Activated T-helper 2 cell treated with anti-CD3 and anti-CD28 coated beads, Interferon-gamma antibody, Interleukin-2, Interleukin-4, amounts not matched to agents 10 μg/mL and 5 μg/mL and 100 μg/mL, durations not matched to agents 14 hours and 24 hours and 36 hours (primary cell): ENCODE measurements around the gene TTLL6. TPM values are rescaled to one million over a fixed set of nuclear protein-coding genes. Genes with fewer than 3 reads are reported as not detected.

Source experiments
- DNase-seq: peaks from one replicate; pipeline ENCODE4 v3.0.0; 2021; ENCODE audit warnings: low spot score
- H3K27ac Mint-ChIP-seq: one replicate; pipeline ENCODE4 v1.8.0; 2021; ENCODE audit warnings: mixed read lengths
- H3K27me3 Mint-ChIP-seq: one replicate; pipeline ENCODE4 v1.8.0; 2021; ENCODE audit warnings: low read depth, mixed read lengths
- H3K36me3 Mint-ChIP-seq: one replicate; pipeline ENCODE4 v1.8.0; 2021; ENCODE audit warnings: low read depth, mixed read lengths
- H3K4me1 Mint-ChIP-seq: one replicate; pipeline ENCODE4 v1.8.0; 2021; ENCODE audit warnings: low read depth, mixed read lengths
- H3K4me3 Mint-ChIP-seq: one replicate; pipeline ENCODE4 v1.8.0; 2021; ENCODE audit warnings: low read depth, mild to moderate bottlenecking, moderate library complexity, mixed read lengths
- H3K9me3 Mint-ChIP-seq: one replicate; pipeline ENCODE4 v1.8.0; 2021; ENCODE audit warnings: mixed read lengths
- intact Hi-C: fragments of 100-400 bp; cut with micrococcal nuclease; formaldehyde crosslinking; loops from one replicate; pipeline ENCODE4 v1.15.1; 2023
- total RNA-seq: library from RNA; stranded (reverse); gene quantifications from 2 replicates; pipeline ENCODE4 v1.2.3, GENCODE V29; 2022

TTLL6 gene
- total RNA-seq, 1 donor from 2014 or later: not detected

DNA sequence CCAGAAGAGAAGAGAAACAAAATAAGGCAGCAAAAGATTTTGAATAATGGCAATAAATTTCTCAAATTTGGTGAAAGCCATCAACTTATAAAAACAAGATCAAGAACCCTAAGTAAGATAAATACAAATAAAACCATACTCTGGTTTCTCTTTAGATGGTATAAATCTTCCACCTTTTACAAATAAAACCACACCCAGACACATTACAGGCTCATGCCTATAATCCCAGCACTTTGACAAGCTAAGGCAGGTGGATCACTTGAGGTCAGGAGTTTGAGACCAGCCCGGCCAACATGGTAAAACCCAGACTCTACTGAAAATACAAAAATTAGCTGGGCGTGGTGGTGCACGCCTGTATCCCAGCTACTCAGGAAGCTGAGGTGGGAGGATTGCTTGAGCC, 43.8 kb downstream of the TTLL6 start:
- Mint-ChIP-seq H3K27me3 (peaks cover 27% of the 10 kb centered on the region), H3K27ac (no peak overlapping the region), H3K36me3 (no peaks in the 10 kb centered on the region), H3K4me3 (no peak overlapping the region), H3K9me3 (no peaks in the 10 kb centered on the region), H3K4me1 (peaks cover 3% of the 10 kb centered on the region)
- intact Hi-C loops: no loop called here
- no peak for DNase-seq

DNA sequence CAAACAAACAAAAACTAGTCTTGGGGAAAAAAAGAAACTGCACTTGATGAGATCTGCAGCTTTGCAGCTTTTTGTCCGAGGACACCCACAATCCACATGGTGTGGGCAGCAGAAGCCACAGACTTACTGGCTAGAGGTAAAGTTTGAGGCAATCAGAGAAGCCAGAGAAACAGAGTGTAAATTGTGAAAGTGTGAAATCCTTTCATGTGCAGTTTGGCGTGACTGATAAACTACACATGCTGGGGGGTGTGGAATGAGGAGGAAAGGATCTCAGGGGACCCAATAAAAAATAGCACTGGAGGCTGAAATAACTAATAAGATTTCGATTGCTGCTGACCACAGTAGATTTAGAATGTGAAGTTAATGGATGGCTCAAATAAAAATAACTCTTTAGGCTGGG, 46.1 kb downstream of the TTLL6 start:
- Mint-ChIP-seq H3K27ac (no peak overlapping the region), H3K27me3 (peaks cover 32% of the 10 kb centered on the region), H3K36me3 (no peaks in the 10 kb centered on the region), H3K4me3 (no peak overlapping the region), H3K4me1 (peaks cover 3% of the 10 kb centered on the region), H3K9me3 (no peaks in the 10 kb centered on the region)
- no peak for DNase-seq
- intact Hi-C loops: no loop called here

DNA sequence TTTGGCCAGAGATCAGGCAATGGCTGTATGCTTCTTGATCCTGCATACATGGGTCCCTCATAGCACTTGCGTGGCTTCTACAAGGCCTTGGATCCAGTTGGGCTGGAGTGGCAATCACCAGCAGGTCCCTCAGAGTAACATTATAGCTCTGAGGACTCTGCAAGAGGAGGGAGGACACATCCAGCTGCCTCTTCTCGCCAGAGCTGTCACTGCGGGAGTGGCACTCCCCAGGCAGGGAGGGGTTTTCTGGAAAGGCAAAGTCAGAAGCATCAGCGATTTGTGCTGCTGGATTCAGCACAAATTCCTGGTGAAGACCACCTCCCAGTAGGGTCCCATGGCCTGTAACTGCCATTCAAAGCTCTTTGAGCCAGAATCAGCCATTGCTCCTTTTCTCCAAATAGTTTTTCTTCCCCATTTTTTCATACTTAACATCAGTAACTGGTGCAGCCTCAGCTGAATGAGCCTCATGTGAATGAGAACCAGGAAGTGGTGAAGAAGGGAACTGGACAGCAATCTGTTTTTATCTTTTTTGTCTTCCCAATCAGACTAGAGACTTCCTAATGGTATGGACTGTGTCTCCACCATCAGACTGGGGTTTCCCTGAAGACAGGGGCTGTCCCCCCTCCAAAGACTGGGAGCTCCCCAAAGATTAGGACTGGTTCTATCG, 47.9 kb downstream of the TTLL6 start:
- DNase-seq: no peak
- Mint-ChIP-seq H3K4me1 (peaks cover 3% of the 10 kb centered on the region), H3K27ac (no peak overlapping the region), H3K9me3 (no peaks in the 10 kb centered on the region), H3K27me3 (peaks cover 31% of the 10 kb centered on the region), H3K36me3 (no peaks in the 10 kb centered on the region), H3K4me3 (no peak overlapping the region)
- intact Hi-C loops: no loop called here

DNA sequence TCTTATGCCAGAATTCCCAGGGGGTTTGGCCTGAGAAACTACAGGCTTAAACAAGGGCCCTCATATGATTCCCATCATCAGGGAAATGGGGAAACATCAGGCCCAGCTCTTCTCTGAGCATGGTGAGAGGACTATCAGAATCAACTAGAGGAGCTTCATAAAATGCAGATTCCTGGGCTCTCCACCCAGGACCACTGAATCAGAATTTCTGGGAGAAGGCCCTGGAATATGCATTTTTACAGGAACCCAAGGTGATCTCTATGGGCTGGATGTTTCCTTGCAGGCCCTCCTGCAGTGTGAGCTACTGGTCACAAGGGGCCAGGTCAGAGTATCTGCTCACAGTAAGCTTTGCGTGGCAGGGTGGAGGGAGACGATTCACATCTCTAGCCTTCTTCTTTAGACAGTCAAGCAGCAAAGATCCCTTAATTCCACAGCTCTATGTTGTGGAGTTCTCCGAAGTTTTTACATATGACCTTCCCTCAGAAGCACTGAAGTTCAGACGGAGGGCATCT, 49.7 kb downstream of the TTLL6 start:
- intact Hi-C loops: no loop called here
- no peak for DNase-seq
- peaks cover 3% of the 10 kb centered on the region for H3K4me1 Mint-ChIP-seq
- H3K4me3 Mint-ChIP-seq: no peak overlapping the region
- H3K27me3 Mint-ChIP-seq: peaks cover 38% of the 10 kb centered on the region
- no peak overlapping the region for H3K27ac Mint-ChIP-seq
- H3K36me3 Mint-ChIP-seq: no peaks in the 10 kb centered on the region
- no peaks in the 10 kb centered on the region for H3K9me3 Mint-ChIP-seq

DNA sequence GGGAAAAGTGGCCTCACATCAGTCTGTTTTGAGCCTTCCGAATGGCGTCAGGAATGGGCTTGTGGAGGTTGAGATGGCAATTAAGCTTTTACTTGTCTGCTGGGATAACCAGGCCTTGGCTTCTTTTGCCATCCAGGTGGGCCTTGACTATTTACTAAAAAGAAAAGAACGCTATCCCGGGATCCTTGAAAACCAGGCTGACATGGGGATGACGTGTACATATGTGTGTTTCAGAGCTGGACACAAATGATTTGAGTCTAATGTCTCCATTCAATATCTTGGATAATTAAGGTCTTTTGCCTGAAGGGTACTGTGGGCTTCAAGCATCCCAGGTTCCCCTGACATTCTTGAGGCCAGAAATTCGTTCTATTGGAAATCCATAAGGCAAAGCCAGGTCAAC, 55.9 kb downstream of the TTLL6 start:
- H3K9me3 Mint-ChIP-seq: no peaks in the 10 kb centered on the region
- H3K36me3 Mint-ChIP-seq: no peaks in the 10 kb centered on the region
- no peaks in the 10 kb centered on the region for H3K4me1 Mint-ChIP-seq
- no peak for DNase-seq
- H3K4me3 Mint-ChIP-seq: no peak overlapping the region
- H3K27me3 Mint-ChIP-seq: peaks cover 56% of the 10 kb centered on the region
- intact Hi-C loops: no loop called here
- H3K27ac Mint-ChIP-seq: no peak overlapping the region

DNA sequence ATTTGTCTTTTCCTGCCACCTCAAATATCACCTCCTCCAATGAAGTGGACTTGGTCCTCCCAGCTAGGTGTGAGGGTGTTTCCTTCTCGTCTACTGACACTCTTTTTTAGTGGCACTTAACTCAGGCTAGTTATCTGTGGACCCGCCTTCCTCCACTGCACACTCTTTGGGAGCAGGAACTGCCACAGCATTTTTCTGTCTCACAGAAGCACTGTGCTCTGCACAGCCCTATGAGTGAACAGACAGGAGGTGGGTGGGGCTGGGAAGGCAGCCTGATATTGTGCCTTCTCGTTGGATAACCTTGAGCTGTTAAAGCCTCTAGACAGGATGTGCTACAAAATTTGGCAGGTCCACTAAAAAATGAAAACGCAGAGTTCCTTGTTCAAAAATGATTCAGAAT, 56.6 kb downstream of the TTLL6 start:
- Mint-ChIP-seq H3K27ac (no peak overlapping the region), H3K4me1 (no peaks in the 10 kb centered on the region), H3K27me3 (peaks cover 63% of the 10 kb centered on the region), H3K9me3 (no peaks in the 10 kb centered on the region), H3K4me3 (no peak overlapping the region), H3K36me3 (no peaks in the 10 kb centered on the region)
- intact Hi-C loops: no loop called here
- no peak for DNase-seq

DNA sequence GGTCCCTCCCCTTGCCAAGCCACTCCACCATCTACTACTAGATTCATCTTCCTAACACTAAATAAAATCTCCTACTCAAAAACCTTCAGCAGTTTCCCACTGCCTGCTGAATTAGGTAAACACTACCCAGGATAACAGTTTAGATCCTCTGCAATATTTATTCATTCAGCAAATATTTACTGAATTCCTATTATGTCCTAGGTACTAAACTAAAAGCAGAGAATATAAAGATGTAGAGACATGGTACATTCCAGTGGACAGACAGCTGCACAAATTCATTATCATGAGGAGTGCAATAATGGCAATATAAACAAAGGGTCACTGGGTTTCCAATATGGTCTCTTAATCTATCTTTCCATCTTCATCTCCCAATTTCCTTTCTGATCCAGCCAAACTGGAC, 57.7 kb downstream of the TTLL6 start:
- no peak overlapping the region for H3K27ac Mint-ChIP-seq
- DNase-seq: no peak
- no peaks in the 10 kb centered on the region for H3K36me3 Mint-ChIP-seq
- peaks cover 67% of the 10 kb centered on the region for H3K27me3 Mint-ChIP-seq
- H3K4me1 Mint-ChIP-seq: no peaks in the 10 kb centered on the region
- H3K9me3 Mint-ChIP-seq: no peaks in the 10 kb centered on the region
- intact Hi-C loops: no loop called here
- H3K4me3 Mint-ChIP-seq: no peak overlapping the region

DNA sequence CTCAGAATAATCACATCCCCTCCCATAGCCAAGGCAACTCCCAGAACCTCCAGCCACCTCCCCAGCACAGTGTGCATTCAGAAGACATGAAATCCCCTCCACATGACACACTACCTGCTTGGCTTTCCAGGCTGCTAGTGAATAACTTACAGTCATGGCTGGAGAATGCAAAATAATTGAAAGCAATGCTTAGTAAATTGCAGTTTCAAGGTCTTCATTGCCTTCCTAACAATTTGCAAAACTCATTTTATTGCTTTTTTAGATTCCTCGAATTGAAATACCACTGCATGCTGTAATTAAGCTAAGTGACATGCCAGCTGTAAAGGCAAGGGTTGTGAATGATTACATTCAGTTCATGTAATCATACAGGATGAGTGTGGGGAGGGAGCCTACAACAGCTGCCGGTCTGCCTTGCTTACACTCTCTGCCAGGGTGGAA, 59.5 kb downstream of the TTLL6 start:
- no peaks in the 10 kb centered on the region for H3K36me3 Mint-ChIP-seq
- intact Hi-C loops: no loop called here
- no peaks in the 10 kb centered on the region for H3K4me1 Mint-ChIP-seq
- no peak overlapping the region for H3K27ac Mint-ChIP-seq
- peaks cover 74% of the 10 kb centered on the region for H3K27me3 Mint-ChIP-seq
- H3K9me3 Mint-ChIP-seq: no peaks in the 10 kb centered on the region
- DNase-seq: no peak
- H3K4me3 Mint-ChIP-seq: no peak overlapping the region

DNA sequence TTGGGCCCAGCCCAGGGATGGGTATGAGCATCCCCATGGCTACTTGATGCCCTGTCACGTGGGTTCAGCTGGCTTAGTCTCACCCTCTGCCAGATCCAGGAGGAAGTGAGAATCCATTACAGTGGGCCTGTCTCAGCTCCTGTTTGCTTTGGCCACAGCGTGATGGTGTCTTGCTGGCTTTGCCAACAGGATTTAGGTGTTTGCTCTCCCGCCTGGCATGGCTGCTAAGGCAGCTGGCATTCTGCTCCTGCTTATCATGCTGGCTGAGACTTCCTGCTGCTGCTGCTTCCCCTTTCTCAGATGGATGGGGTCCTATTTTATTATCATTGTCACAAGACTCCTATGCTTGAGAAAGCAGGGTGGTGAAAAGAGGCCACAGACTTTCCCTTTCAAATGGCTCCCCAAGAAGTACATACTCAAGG, 60.2 kb downstream of the TTLL6 start:
- no peak overlapping the region for H3K4me3 Mint-ChIP-seq
- no peaks in the 10 kb centered on the region for H3K4me1 Mint-ChIP-seq
- no peak for DNase-seq
- H3K27me3 Mint-ChIP-seq: peaks cover 75% of the 10 kb centered on the region
- no peaks in the 10 kb centered on the region for H3K36me3 Mint-ChIP-seq
- intact Hi-C loops: no loop called here
- H3K9me3 Mint-ChIP-seq: no peaks in the 10 kb centered on the region
- no peak overlapping the region for H3K27ac Mint-ChIP-seq

DNA sequence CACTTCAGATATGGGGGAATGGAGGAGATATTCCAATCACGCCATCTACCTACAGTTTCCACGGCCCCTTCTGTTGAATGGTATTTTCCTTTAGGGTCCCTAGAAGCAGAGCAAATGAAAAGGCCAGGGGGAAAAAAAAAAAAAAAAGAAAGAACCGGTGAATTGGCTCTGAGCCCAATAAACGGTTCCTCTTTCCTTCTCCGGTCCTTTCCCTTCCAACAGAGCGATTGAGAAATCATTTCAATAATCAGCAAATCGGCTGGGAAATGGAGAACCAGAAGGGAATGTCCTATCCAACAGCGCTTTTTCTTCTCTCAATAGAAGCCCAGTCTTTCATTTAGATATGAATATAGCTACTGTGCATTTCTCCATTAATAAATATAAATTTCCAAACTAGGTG, 61.7 kb downstream of the TTLL6 start:
- no peak overlapping the region for H3K4me3 Mint-ChIP-seq
- H3K27ac Mint-ChIP-seq: no peak overlapping the region
- DNase-seq: no peak
- H3K9me3 Mint-ChIP-seq: no peaks in the 10 kb centered on the region
- H3K4me1 Mint-ChIP-seq: no peaks in the 10 kb centered on the region
- intact Hi-C loops: no loop called here
- H3K36me3 Mint-ChIP-seq: no peaks in the 10 kb centered on the region
- peaks cover 77% of the 10 kb centered on the region for H3K27me3 Mint-ChIP-seq

DNA sequence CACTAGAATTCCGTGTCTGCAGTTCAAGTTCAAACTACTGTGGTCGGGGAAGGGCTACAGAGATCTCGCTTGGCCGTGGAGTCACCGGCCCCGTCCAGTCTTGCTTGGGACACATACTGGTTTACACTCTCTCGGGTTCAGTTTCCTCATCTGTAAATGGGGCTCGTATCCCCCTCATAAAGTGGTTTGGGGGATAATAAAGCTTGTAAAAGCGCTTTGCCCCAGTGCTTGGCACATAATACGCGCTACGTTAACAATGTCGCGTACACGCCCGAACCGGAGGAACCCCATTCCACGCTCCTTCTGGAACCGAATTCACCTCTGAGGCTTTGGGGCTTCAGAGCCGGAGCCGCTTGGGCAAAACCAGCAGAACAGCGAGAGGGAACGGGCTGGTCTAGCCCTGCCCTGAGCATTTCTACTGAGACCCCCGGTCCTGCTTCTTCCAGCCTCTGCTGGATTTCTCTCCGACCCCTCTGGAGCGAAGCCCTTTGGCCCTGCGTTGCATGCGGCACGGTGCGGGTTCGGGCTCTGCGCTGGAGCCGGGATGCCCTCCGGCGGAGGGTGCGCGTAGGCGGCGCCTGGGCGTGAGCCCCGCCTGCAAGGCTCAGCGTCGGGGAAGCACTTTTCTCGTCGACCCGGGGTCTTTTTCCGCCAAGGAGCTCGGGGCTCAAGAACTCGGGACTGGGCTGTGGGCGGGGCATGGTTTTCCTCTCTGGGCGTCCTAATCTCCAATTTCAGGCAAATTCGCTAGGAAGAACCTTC, 62.3 kb downstream of the TTLL6 start:
- Mint-ChIP-seq H3K9me3 (no peaks in the 10 kb centered on the region), H3K36me3 (no peaks in the 10 kb centered on the region), H3K27ac (no peak overlapping the region), H3K27me3 (peaks cover 82% of the 10 kb centered on the region), H3K4me3 (no peak overlapping the region), H3K4me1 (no peaks in the 10 kb centered on the region)
- intact Hi-C loops: loop anchor here (5.0 kb wide), 1 partner anchor 243 kb away; the partner anchor contains the start of gene IGF2BP1
- DNase-seq: no peak

DNA sequence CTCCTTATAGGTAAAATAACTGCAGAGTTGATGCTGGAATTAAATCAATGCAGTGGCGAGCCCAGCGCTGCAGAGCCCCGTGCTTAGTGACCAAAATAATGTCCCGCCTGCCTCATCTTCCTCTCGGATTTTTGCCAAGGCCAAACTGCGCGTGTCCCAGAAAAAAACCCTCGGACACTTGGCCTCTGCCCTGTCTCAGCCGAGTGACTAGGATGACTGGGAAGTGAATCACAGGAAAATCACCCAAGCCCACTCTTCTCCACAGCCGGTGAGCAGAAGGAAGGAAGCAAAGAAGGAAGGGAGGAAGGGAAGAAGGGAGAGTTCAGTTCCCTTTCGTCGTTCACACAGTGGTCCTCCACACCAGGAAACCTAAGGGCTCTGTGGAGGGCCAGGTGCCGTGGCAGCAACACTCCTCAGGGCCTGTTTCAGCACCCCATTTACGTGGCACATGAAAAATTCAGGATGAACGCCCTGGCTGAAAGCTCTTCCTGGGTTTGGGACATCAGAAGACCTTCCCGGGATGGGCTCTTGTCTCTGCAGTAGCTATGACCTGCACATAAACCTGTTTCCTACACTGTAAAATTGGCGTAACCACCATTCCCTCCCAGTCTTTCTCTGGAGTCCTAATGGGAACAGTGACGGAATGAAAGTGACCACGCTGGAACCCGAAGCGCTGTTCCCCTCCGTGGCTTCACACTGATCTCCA, 63.1 kb downstream of the TTLL6 start:
- peaks cover 83% of the 10 kb centered on the region for H3K27me3 Mint-ChIP-seq
- no peaks in the 10 kb centered on the region for H3K36me3 Mint-ChIP-seq
- H3K4me3 Mint-ChIP-seq: no peak overlapping the region
- H3K27ac Mint-ChIP-seq: no peak overlapping the region
- no peak for DNase-seq
- no peaks in the 10 kb centered on the region for H3K4me1 Mint-ChIP-seq
- no peaks in the 10 kb centered on the region for H3K9me3 Mint-ChIP-seq
- intact Hi-C loops: loop anchor here (5.0 kb wide), 1 partner anchor 243 kb away; the partner anchor contains the start of gene IGF2BP1
